NB4 (cell line): ENCODE results near the gene CCDC40.

Experiments
- POLR2A ChIP-seq: IDR thresholded peaks from 2 replicates; pipeline ENCODE4 v1.6.1; 2011; ENCODE audit warnings: mild to moderate bottlenecking; ENCODE audit not compliant: insufficient read length; ENCODE audit errors: extremely low read depth
- TF ChIP-seq, protein P1 (sequence below): IDR thresholded peaks from one replicate; pipeline ENCODE4 v1.5.1; 2012; ENCODE audit warnings: low read depth, low read length
- TF ChIP-seq, protein P2 (sequence below): IDR thresholded peaks from 2 replicates; pipeline ENCODE4 v1.6.1; 2011; ENCODE audit warnings: low read depth, low read length

DNA sequence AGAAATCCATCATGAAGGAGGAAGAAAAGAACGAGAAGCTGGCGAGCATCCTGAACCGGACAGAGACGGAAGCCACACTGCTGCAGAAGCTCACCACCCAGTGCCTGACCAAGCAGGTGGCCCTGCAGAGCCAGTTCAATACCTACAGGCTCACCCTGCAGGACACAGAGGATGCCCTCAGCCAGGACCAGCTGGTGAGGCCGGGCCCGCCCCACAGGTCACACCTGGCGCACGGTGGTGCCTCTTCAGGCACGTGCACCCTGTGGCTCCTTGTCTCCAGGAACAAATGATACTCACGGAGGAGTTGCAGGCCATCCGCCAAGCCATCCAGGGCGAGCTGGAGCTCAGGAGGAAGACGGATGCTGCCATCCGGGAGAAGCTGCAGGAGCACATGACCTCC, 45.2 kb downstream of the CCDC40 start:
- TF ChIP-seq, protein P1, sequence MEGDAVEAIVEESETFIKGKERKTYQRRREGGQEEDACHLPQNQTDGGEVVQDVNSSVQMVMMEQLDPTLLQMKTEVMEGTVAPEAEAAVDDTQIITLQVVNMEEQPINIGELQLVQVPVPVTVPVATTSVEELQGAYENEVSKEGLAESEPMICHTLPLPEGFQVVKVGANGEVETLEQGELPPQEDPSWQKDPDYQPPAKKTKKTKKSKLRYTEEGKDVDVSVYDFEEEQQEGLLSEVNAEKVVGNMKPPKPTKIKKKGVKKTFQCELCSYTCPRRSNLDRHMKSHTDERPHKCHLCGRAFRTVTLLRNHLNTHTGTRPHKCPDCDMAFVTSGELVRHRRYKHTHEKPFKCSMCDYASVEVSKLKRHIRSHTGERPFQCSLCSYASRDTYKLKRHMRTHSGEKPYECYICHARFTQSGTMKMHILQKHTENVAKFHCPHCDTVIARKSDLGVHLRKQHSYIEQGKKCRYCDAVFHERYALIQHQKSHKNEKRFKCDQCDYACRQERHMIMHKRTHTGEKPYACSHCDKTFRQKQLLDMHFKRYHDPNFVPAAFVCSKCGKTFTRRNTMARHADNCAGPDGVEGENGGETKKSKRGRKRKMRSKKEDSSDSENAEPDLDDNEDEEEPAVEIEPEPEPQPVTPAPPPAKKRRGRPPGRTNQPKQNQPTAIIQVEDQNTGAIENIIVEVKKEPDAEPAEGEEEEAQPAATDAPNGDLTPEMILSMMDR = no peak
- no peak for TF ChIP-seq POLR2A
- TF ChIP-seq, protein P2, sequence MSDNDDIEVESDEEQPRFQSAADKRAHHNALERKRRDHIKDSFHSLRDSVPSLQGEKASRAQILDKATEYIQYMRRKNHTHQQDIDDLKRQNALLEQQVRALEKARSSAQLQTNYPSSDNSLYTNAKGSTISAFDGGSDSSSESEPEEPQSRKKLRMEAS = no peak
